Large intestine (tissue), 3 donors: Measurements from ENCODE around the gene OR4S2. TPM values are rescaled to one million over a fixed set of nuclear protein-coding genes. Genes with fewer than 3 reads are reported as not detected.

Source experiments
- DNase-seq, 2 donors: peaks; one replicate each; pipeline versions ENCODE4 v3.0.0 to v3.0.0-alpha.2; 2013
- H3K27ac ChIP-seq: one replicate; pipeline ENCODE4 v1.5.1; 2013; ENCODE audit warnings: low read length
- H3K27me3 ChIP-seq: 2 replicates; pipeline ENCODE4 v1.6.1; 2013; ENCODE audit warnings: low read length; ENCODE audit not compliant: control insufficient read depth, insufficient read depth
- H3K36me3 ChIP-seq: 2 replicates; pipeline ENCODE4 v1.6.1; 2013; ENCODE audit warnings: low read length; ENCODE audit not compliant: control insufficient read depth, insufficient read depth
- H3K4me1 ChIP-seq: one replicate; pipeline ENCODE4 v1.6.1; 2013; ENCODE audit warnings: low read length; ENCODE audit not compliant: control insufficient read depth, insufficient read depth
- H3K4me3 ChIP-seq: one replicate; pipeline ENCODE4 v1.5.1; 2013; ENCODE audit warnings: low read length
- H3K9me3 ChIP-seq: one replicate; pipeline ENCODE4 v1.6.1; 2013; ENCODE audit warnings: mild to moderate bottlenecking, low read depth, low read length, moderate library complexity; ENCODE audit not compliant: control insufficient read depth
- WGBS: methylation state at CpG from one replicate; pipeline ENCODE4 v1.1.5; 2013; ENCODE audit warnings: low lambda C conversion rate; ENCODE audit not compliant: insufficient coverage; 5-methylcytosine and 5-hydroxymethylcytosine counted together
- polyA plus RNA-seq: library from polyadenylated mRNA; unstranded; fragments of 120-200 nt; gene quantifications from one replicate; pipeline ENCODE4 v1.2.1, GENCODE V29; 2013

OR4S2 gene
- polyA plus RNA-seq, 1 donor = not detected

DNA sequence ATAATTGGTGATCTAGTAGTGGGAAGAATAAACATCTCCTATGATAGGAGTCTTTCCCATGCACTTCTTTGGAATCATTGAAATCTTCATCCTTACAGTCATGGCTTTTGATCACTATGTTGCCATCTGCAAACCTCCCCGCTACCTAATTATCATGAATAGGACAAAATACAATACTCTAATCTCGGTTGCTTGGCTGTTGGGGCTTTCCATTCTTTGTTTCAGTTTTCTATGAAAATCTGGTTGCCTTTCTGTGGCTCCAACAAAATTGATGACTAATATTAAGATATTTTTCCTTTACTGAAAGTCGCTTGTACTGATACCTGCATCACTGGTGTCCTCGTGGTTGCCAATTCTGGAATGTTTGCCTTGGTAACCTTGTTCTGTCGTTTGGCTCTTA is 25.7 kb downstream of the OR4S2 start:
- H3K36me3 ChIP-seq = no peaks in the 10 kb centered on the region
- H3K4me1 ChIP-seq = no peaks in the 10 kb centered on the region
- no peak for DNase-seq
- no peak overlapping the region for H3K4me3 ChIP-seq
- no peak overlapping the region for H3K27ac ChIP-seq
- no peaks in the 10 kb centered on the region for H3K27me3 ChIP-seq
- H3K9me3 ChIP-seq = no peaks in the 10 kb centered on the region
- WGBS = no CpG with 5 or more reads among the region's 5 CpGs

DNA sequence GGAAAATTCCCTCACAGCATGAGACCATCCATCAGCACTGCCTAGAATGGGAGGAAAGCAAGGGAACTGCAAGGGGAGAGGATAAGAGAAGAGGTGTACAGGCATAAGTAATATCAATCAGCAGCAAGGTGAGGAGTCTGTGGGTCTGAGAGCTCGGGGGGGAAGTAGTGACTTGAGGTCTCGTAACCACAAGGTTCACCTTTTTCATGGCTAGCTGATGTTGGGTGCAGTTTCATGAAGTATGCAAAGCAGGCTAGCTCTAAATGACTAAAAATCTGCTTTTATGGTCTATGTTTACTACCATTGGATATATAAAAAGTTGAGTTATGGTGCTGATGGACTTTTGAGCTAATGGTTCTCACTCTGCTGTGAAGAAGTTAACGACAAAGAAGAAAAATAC is 49.7 kb downstream of the OR4S2 start:
- DNase-seq = peak in 1 of 2 donors; percentile 0
- 100% methylated on average over 1 of the region's 3 CpGs for WGBS
- Histone ChIP-seq H3K27me3 (no peaks in the 10 kb centered on the region), H3K4me1 (no peaks in the 10 kb centered on the region), H3K4me3 (no peak overlapping the region), H3K9me3 (peaks cover 10% of the 10 kb centered on the region), H3K36me3 (no peaks in the 10 kb centered on the region), H3K27ac (no peak overlapping the region)

DNA sequence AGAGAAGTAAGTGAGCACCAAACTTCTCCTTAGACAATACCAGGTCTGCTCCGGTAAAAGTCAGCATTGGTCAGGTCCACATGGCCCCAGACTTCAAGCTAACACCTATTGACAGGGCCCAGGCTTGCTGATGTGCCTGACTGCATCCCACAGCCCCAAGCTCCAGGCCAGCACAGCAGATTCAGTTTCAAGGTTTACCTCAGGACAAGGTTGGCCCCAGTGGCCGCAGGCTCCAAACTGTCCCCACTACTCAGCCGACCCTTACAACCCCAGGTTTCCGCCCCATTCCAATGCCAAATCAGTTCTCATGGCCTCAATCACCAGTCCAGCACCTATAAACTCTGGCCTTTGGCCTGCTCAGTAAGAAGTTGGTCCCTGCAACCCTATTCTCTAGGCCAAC is 53.3 kb downstream of the OR4S2 start:
- Histone ChIP-seq H3K4me1 (no peaks in the 10 kb centered on the region), H3K27me3 (no peaks in the 10 kb centered on the region), H3K27ac (no peak overlapping the region), H3K36me3 (no peaks in the 10 kb centered on the region), H3K9me3 (peaks cover 13% of the 10 kb centered on the region), H3K4me3 (no peak overlapping the region)
- no CpG with 5 or more reads among the region's 4 CpGs for WGBS
- DNase-seq = peak in 1 of 2 donors; percentile 0

Other genes with a start within 250 kb of the OR4S2 start
- gene OR4C15, start 93.9 kb upstream of the OR4S2 start, polyA plus RNA-seq = not detected
- not detected for gene OR4C16, start 76.2 kb upstream of the OR4S2 start, polyA plus RNA-seq
- not detected for gene OR4C11, start 40.7 kb upstream of the OR4S2 start, polyA plus RNA-seq
- gene OR4P4, start 13.2 kb upstream of the OR4S2 start, polyA plus RNA-seq = not detected
- gene OR4C6, start 13.9 kb downstream of the OR4S2 start, polyA plus RNA-seq = not detected
- gene OR5D13, start 125.1 kb downstream of the OR4S2 start, polyA plus RNA-seq = not detected
- gene OR5D14, start 147.2 kb downstream of the OR4S2 start, polyA plus RNA-seq = not detected
- gene OR5L1, start 163.0 kb downstream of the OR4S2 start, polyA plus RNA-seq = not detected
- gene OR5D18, start 171.3 kb downstream of the OR4S2 start, polyA plus RNA-seq = not detected
- not detected for gene OR5L2, start 178.9 kb downstream of the OR4S2 start, polyA plus RNA-seq
- gene OR5D16, start 190.4 kb downstream of the OR4S2 start, polyA plus RNA-seq = not detected
- not detected for gene TRIM51, start 235.0 kb downstream of the OR4S2 start, polyA plus RNA-seq